ENCODE measurements around the gene KYNU. TPM values are rescaled to one million over a fixed set of nuclear protein-coding genes. Genes with fewer than 3 reads are reported as not detected.

Gene KYNU
- total and polyA plus RNA-seq, 2 of the 13 experiments (the other 11 are each of a cell fraction or from before 2014, with no cell fraction given), result 21.9 to 68.6 TPM

GRCh38 chr2:142863485-142863961 is 13.9 kb upstream of the KYNU start (continued):
- TF ChIP-seq, protein P1, sequence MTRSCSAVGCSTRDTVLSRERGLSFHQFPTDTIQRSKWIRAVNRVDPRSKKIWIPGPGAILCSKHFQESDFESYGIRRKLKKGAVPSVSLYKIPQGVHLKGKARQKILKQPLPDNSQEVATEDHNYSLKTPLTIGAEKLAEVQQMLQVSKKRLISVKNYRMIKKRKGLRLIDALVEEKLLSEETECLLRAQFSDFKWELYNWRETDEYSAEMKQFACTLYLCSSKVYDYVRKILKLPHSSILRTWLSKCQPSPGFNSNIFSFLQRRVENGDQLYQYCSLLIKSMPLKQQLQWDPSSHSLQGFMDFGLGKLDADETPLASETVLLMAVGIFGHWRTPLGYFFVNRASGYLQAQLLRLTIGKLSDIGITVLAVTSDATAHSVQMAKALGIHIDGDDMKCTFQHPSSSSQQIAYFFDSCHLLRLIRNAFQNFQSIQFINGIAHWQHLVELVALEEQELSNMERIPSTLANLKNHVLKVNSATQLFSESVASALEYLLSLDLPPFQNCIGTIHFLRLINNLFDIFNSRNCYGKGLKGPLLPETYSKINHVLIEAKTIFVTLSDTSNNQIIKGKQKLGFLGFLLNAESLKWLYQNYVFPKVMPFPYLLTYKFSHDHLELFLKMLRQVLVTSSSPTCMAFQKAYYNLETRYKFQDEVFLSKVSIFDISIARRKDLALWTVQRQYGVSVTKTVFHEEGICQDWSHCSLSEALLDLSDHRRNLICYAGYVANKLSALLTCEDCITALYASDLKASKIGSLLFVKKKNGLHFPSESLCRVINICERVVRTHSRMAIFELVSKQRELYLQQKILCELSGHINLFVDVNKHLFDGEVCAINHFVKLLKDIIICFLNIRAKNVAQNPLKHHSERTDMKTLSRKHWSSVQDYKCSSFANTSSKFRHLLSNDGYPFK (CRISPR knock-in tag; IDR thresholded peaks at IDR 0.05; ENCODE audit: borderline replicate concordance), result no peak
- TF ChIP-seq, protein P2, sequence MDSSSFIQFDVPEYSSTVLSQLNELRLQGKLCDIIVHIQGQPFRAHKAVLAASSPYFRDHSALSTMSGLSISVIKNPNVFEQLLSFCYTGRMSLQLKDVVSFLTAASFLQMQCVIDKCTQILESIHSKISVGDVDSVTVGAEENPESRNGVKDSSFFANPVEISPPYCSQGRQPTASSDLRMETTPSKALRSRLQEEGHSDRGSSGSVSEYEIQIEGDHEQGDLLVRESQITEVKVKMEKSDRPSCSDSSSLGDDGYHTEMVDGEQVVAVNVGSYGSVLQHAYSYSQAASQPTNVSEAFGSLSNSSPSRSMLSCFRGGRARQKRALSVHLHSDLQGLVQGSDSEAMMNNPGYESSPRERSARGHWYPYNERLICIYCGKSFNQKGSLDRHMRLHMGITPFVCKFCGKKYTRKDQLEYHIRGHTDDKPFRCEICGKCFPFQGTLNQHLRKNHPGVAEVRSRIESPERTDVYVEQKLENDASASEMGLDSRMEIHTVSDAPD (CRISPR knock-in tag; IDR thresholded peaks at IDR 0.05), result no peak
- TF ChIP-seq ZNF44 (CRISPR knock-in tag; IDR thresholded peaks at IDR 0.05) (no peak), ZSCAN25 (CRISPR knock-in tag; IDR thresholded peaks at IDR 0.05) (no peak), ZNF3 (CRISPR knock-in tag; IDR thresholded peaks at IDR 0.05) (no peak), ZHX2 (IDR thresholded peaks at IDR 0.05; ENCODE audit: low read depth) (no peak), ZHX2 (CRISPR knock-in tag; IDR thresholded peaks at IDR 0.05; ENCODE audit: borderline replicate concordance) (no peak; the same call in 1 of the 2 replicates), ZNF431 (CRISPR knock-in tag; IDR thresholded peaks at IDR 0.05; ENCODE audit: borderline replicate concordance, low read depth) (no peak)
- TF ChIP-seq, protein P3, sequence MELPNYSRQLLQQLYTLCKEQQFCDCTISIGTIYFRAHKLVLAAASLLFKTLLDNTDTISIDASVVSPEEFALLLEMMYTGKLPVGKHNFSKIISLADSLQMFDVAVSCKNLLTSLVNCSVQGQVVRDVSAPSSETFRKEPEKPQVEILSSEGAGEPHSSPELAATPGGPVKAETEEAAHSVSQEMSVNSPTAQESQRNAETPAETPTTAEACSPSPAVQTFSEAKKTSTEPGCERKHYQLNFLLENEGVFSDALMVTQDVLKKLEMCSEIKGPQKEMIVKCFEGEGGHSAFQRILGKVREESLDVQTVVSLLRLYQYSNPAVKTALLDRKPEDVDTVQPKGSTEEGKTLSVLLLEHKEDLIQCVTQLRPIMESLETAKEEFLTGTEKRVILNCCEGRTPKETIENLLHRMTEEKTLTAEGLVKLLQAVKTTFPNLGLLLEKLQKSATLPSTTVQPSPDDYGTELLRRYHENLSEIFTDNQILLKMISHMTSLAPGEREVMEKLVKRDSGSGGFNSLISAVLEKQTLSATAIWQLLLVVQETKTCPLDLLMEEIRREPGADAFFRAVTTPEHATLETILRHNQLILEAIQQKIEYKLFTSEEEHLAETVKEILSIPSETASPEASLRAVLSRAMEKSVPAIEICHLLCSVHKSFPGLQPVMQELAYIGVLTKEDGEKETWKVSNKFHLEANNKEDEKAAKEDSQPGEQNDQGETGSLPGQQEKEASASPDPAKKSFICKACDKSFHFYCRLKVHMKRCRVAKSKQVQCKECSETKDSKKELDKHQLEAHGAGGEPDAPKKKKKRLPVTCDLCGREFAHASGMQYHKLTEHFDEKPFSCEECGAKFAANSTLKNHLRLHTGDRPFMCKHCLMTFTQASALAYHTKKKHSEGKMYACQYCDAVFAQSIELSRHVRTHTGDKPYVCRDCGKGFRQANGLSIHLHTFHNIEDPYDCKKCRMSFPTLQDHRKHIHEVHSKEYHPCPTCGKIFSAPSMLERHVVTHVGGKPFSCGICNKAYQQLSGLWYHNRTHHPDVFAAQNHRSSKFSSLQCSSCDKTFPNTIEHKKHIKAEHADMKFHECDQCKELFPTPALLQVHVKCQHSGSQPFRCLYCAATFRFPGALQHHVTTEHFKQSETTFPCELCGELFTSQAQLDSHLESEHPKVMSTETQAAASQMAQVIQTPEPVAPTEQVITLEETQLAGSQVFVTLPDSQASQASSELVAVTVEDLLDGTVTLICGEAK (IDR thresholded peaks at IDR 0.05), result no peak
- TF ChIP-seq, protein P3 (CRISPR knock-in tag; IDR thresholded peaks at IDR 0.05), result no peak; the same call in 1 of the 2 replicates

All from HepG2 (cell line).